ENCODE data around the gene MYBPC1. TPM values are rescaled to one million over a fixed set of nuclear protein-coding genes. Genes with fewer than 3 reads are reported as not detected.
A peak's percentile ranks its signal among the peaks of the same experiment; 100 is the strongest.

The MYBPC1 gene
- total and polyA plus RNA-seq, 8 donors: 0.08 to 13.6 (median 0.35) TPM; not detected in 2

GRCh38 chr12:101710288-101710687 is 115.5 kb downstream of the MYBPC1 start:
- H3K4me1 ChIP-seq: peaks cover 4 to 19% (median 13%) of the 10 kb centered on the region in 3 donors
- ATAC-seq: peak in 2 of 4 donors; percentile 43 to 53
- TF ChIP-seq CTCF (IDR thresholded peaks at IDR 0.05): no peak

GRCh38 chr12:101713059-101713682 is 118.4 kb downstream of the MYBPC1 start:
- Histone ChIP-seq H3K27ac (peak overlapping the region in 1 of 4 donors; percentile 5), H3K27me3 (peaks cover 0 to 3% (median 0%) of the 10 kb centered on the region in 4 donors), H3K9me3 (no peaks in the 10 kb centered on the region), H3K4me1 (peaks cover 0 to 7% (median 4%) of the 10 kb centered on the region in 3 donors), H3K4me3 (no peak overlapping the region), H3K36me3 (no peaks in the 10 kb centered on the region)
- peak in 3 of 4 donors; percentile 59 to 88 (median 76) for ATAC-seq
- no peak for TF ChIP-seq CTCF (IDR thresholded peaks at IDR 0.05)
- no peak for FAIRE-seq
- DNase-seq: peak in 1 of 6 donors; percentile 32
- intact Hi-C loops (cut with DNase I): no loop called here
- 44 to 51% methylated on average over 5 of the region's 5 CpGs for WGBS, 2 donors

More at GRCh38 chr12:101710288-101710687, 115.5 kb downstream of the MYBPC1 start:
- no peaks in the 10 kb centered on the region for H3K27me3 ChIP-seq
- no peak for DNase-seq
- H3K9me3 ChIP-seq: no peaks in the 10 kb centered on the region
- H3K4me3 ChIP-seq: no peak overlapping the region
- no peak for FAIRE-seq
- no peaks in the 10 kb centered on the region for H3K36me3 ChIP-seq
- WGBS, 2 donors: 83 to 89% methylated on average over 4 of the region's 4 CpGs
- intact Hi-C loops (cut with DNase I): no loop called here
- H3K27ac ChIP-seq: peak overlapping the region in 1 of 4 donors; percentile 24

- no peak for TF ChIP-seq CTCF (IDR thresholded peaks at IDR 0.05)
- Histone ChIP-seq H3K27me3 (peaks cover 0 to 3% (median 0%) of the 10 kb centered on the region in 4 donors), H3K4me3 (no peak overlapping the region), H3K9me3 (no peaks in the 10 kb centered on the region), H3K27ac (no peak overlapping the region), H3K36me3 (no peaks in the 10 kb centered on the region), H3K4me1 (peaks cover 0 to 7% (median 4%) of the 10 kb centered on the region in 3 donors)
- 78 to 82% methylated on average over 2 of the region's 2 CpGs for WGBS, 2 donors
- no peak for ATAC-seq
- intact Hi-C loops (cut with DNase I): no loop called here
- no peak for FAIRE-seq
- no peak for DNase-seq
These were observed 119.2 kb downstream of the MYBPC1 start for GRCh38 chr12:101713930-101714329.

- no peak for FAIRE-seq
- Histone ChIP-seq H3K27ac (no peak overlapping the region), H3K9me3 (no peaks in the 10 kb centered on the region), H3K4me1 (peaks cover 0 to 12% (median 4%) of the 10 kb centered on the region in 3 donors), H3K4me3 (no peak overlapping the region), H3K27me3 (peaks cover 0 to 3% (median 0%) of the 10 kb centered on the region in 4 donors), H3K36me3 (no peaks in the 10 kb centered on the region)
- WGBS, 2 donors: 87 to 89% methylated on average over 3 of the region's 3 CpGs
- no peak for DNase-seq
- no peak for TF ChIP-seq CTCF (IDR thresholded peaks at IDR 0.05)
- intact Hi-C loops (cut with DNase I): no loop called here
- no peak for ATAC-seq
These were observed 120.2 kb downstream of the MYBPC1 start for GRCh38 chr12:101714877-101715444.

GRCh38 chr12:101719566-101719965 is 124.8 kb downstream of the MYBPC1 start:
- Histone ChIP-seq H3K27ac (no peak overlapping the region), H3K9me3 (no peaks in the 10 kb centered on the region), H3K4me1 (peaks cover 0 to 10% (median 0%) of the 10 kb centered on the region in 3 donors), H3K27me3 (peaks cover 0 to 3% (median 0%) of the 10 kb centered on the region in 4 donors), H3K4me3 (no peak overlapping the region), H3K36me3 (peaks cover 0 to 19% (median 0%) of the 10 kb centered on the region in 3 donors)
- intact Hi-C loops (cut with DNase I): no loop called here
- ATAC-seq (no peak), DNase-seq (no peak), FAIRE-seq (no peak)
- no peak for TF ChIP-seq CTCF (IDR thresholded peaks at IDR 0.05)
